Measurements from ENCODE around the gene PLXNA1.
A peak's percentile ranks its signal among the peaks of the same experiment; 100 is the strongest.

PLXNA1 gene

DNA sequence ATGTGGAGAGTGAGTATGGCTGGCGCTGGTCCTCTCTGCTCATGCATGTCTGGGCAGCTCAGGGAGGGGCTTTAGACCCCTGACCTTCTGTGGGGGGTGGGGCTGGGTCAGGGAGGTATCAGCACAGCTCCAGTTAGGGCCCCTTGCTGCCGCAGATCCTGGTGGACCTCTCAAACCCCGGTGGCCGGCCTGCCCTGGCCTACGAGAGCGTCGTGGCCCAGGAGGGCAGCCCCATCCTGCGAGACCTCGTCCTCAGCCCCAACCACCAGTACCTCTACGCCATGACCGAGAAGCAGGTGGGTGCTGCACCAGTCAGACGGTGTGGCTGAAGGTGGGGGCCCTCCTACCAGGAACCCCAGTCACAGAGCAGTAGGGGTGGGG, 20.2 kb downstream of the PLXNA1 start:
- DNase-seq: no peak

DNA sequence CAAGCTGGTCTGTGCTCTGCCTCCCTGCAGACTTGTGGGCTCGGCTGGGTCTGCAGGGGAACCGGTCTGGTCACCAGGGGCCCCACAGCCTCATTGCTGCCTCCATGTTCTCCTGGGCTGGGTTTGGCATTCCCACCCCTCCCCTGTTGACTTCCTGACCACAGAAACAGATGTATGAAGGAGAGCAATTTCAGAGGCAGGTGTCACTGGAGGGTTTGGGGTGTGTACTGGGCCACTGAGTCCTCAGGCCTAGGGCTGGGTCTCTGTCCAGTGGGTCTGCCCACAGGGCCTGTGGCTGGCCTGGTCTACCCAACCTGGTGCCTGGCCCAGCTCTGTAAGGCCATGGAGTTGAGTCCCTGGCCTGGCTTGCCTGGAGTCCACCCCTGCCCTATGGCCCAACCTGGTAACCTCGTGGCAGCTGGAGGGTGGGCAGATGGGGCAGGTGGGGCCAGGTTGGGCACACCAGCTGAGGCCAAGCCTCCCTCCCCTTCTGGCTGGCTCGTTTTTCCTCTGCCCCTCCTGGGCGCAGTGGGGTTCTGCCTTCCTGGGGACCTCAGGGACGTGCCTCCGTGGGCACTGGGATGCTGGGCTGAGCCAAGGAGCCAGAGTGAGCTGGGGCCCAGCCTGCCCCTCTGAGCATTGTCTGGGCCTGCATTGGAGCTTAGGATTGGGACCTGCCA, 20.8 kb downstream of the PLXNA1 start:
- no peak for DNase-seq

DNA sequence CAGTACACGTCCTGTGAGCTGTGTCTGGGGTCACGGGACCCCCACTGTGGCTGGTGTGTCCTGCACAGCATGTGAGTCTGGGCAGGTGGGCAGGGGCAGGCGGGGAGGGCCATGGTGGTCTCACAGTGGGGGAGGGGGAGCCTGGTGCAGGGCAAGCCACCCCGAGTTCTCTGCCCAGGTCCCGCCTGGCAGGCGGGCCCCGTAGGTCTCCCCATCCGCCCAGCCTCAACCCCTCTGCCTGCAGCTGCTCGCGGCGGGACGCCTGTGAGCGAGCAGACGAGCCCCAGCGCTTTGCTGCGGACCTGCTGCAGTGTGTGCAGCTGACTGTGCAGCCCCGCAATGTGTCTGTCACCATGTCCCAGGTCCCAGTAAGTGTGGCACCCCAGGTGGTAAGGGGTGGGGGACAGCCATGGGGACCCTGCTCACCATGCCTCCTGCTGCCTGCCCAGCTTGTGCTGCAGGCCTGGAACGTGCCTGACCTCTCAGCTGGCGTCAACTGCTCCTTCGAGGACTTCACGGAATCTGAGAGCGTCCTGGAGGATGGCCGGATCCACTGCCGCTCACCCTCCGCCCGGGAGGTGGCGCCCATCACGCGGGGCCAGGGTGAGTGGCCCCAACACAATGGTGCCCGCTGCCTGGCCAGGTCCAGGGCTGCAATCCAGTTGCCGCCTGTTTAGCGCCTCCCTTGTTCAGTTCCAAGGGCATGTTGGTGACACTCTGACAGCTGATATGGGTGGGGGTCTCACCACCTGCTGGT, 21.9 kb downstream of the PLXNA1 start:
- DNase-seq: no peak

DNA sequence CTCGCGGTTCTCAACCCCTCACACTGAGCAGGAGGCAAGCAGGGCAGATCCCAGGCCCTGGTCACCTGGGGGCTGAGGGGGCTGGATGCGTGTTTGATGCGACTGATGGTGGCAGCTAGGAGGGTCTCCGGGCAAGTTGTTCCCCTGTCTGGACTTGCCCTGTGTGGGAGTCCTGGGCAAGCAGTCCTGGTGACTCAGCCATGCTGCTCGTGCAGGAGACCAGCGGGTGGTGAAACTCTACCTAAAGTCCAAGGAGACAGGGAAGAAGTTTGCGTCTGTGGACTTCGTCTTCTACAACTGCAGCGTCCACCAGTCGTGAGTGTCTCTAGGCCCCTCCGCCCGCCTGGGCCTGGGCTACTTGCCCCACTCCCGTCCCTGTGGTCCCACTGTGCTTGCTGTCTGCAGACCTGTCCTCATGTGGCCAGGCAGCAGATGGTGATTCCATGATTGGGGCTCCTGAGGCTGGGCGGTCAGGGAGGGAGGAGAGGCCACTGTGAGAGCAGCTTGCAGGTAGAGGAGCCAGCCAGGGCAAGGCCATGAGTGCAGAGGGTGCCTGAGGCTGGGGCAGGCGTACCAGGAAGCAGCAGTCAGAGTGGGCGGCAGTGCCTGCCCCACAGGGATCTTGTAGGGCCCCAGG, 23.1 kb downstream of the PLXNA1 start:
- no peak for DNase-seq

DNA sequence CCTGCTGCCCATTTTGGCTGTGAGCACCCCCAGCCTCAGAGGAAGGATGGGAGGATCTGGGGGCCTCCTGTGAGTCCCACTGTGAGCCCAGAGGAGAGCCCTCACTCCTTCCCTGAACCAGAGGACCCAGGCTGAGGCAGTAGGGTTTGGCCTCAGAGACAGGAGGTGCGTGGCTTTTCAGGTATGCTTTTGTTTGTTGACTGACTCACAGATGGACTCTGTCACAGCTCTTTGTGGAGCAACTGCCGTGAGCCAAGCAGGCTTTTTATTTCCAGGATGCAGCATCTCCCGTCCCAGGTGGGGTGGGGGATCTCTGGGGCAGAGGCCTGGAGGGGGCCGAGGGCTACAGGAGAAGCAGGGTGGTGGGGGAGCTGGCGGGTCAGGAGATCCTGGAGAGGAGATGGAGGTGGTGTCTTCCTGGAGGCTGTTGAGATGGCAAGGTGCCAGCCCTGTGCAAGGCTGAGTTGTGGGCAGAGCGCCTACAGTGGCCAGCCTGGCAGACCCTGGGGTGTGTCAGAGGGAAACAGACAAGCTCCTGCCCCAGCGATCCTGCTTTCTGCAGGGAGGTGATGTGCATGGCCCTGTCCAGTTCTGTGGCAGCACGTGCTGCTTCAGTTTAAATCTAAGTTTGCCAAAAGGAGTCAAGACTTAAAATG, 24.0 kb downstream of the PLXNA1 start:
- no peak for DNase-seq

DNA sequence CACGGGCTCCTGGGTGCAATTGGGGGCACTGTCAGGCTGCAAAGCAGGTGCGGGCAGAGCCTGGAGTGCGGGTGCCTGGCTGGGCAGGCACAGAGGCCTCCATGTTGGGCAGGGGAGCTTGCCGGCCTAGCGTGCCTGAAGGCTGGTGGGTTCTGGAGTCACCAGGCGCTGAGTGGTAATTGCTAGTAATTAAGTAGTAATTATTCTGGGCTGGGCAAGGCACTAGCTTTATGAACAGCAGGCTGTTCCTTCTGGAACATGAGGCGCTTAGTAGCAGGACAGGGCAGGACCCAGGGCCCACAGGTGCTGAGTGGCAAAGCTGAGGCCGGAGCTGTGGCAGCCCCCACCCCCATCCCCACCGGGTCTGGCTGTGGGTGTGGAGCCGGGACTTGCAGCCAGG, 25.3 kb downstream of the PLXNA1 start:
- peak; percentile 62 for DNase-seq

DNA sequence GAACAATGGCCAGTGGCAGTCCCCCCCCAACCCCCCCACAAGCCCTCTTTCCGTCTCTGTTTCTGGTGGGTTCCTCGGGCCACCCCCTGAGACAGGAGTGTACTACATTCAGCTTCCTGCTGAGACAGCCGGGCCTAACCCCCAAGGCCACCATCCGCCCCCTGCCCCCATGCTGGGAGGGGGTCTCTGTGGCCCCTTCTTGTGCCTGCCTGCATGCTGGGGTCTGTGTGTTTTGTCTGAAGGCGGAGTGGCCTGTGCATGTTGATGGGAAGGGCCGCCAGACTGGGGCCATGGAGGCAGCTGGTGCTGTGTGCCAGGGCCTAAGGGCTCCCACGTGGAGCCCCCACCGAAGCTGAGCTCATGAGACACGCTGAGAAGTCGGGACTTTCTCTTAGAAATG, 26.6 kb downstream of the PLXNA1 start:
- no peak for DNase-seq

DNA sequence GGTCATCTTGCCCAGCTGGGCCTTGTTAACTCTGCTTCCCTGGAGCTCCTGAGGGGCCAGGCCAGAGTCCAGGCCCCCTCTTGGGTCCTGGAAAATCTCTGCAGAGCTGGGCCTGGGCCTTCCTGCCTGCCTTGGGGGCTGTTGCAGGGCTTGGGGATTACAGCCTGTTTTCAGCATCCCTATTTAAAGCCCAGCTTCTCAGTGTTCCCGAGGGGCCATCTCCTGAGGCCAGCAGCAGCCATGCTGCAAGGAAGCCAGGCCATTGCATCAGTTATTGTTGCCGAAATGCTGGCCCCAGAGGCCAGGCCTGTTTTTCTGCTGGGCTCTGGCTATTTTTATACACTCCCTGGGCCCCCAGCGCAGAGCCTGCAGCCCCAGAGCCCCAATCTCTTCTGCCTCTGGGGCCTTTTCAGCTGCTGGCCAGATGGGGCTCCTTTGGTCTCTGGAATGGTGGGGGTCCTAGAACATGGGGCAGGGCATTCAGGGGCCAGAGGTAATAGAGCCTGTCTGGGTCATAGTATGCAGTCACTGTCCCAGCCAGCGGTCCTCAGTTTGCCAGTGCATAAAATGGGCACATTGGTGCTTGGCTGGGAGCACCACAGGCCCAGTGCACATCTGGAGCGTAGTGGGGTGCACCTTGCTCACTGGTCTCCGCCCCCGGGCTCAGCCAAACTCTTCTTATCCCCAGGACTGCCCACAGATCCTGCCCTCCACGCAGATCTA, 28.5 kb downstream of the PLXNA1 start:
- peak; percentile 34 for DNase-seq

DNA sequence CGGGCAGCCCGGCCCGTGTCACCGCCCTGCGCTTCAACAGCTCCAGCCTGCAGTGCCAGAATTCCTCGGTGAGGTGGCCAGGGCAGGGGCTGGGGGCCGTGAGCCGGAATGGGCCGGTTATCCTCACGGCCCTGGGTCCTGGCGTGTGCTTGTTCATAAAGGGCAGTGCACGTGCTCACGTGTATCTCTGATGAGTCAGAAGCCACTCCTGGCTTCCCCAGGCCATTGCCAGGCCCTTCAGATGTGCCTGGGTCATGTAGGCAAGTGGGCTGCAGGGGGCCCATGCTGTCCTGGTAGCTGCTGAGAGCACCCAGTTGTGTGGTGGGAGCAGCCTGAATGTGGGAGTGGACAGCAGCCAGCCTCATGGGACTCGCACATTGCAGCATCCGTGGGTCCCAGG, 29.2 kb downstream of the PLXNA1 start:
- DNase-seq: no peak

DNA sequence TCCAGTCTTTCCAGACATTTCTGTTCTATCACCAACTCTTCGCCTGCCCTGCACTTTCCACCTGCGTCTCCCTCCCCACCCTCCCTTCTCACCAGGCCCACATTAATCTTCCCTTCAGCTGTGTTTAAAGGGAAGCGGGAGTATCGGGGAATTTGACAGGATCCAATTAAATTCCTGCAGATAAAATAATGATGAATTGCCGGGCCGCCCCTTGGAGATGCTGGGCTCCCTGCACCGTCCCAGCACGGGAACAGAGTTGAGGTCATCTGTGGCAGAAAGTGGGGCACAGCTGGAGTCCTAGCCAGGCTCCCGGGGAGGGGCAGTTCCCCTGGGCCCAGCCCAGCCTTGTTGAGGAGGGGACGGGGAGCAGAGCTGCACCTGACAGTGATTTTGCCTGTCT, 30.3 kb downstream of the PLXNA1 start:
- no peak for DNase-seq

DNA sequence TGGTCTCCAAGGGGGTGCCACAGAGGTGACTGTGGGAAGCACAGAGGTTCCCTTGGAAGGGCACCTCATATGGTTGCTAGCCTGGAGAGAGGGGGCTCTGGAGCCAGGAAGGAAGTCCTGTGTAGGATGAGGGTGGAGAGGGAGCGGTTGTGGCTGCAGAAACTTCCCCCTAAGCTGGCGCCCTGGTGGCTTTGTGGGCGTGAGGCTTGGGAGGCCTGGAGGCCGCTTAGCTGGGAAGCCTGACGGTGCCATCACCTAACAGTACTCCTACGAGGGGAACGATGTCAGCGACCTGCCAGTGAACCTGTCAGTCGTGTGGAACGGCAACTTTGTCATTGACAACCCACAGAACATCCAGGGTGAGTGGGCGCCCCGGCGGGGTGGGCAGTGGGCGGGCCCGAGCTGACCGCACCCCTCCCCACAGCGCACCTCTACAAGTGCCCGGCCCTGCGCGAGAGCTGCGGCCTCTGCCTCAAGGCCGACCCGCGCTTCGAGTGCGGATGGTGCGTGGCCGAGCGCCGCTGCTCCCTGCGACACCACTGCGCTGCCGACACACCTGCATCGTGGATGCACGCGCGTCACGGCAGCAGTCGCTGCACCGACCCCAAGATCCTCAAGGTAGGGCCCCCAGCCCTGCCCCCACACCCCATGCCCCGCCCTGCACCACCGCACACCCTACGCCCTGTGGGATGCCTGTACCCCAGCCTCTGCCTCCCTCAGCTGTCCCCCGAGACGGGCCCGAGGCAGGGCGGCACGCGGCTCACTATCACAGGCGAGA, 31.0 kb downstream of the PLXNA1 start:
- DNase-seq: no peak

DNA sequence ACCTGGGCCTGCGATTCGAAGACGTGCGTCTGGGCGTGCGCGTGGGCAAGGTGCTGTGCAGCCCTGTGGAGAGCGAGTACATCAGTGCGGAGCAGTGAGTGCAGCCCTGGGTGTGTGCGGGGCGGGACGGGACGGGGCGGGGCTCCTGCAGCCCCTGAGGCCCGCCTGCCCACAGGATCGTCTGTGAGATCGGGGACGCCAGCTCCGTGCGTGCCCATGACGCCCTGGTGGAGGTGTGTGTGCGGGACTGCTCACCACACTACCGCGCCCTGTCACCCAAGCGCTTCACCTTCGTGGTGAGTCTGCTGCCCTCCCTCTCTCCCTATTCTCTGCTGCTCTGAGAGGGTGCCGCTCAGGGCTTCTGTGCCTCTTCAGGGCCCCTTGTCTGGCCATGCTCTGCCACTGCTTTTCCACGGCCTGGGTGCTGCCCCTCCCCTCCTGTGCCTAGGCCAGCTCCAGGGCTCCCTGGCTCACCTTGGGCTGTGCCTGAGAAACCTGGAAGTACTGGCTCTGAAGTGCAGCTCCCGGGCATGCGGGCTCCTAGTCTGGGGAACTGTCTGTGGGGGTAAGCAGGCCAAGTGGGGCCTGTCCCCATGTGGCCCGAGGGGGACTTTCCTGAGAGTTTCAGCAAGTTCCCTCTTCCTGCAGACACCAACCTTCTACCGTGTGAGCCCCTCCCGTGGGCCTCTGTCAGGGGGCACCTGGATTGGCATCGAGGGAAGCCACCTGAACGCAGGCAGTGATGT, 31.8 kb downstream of the PLXNA1 start:
- DNase-seq: no peak

DNA sequence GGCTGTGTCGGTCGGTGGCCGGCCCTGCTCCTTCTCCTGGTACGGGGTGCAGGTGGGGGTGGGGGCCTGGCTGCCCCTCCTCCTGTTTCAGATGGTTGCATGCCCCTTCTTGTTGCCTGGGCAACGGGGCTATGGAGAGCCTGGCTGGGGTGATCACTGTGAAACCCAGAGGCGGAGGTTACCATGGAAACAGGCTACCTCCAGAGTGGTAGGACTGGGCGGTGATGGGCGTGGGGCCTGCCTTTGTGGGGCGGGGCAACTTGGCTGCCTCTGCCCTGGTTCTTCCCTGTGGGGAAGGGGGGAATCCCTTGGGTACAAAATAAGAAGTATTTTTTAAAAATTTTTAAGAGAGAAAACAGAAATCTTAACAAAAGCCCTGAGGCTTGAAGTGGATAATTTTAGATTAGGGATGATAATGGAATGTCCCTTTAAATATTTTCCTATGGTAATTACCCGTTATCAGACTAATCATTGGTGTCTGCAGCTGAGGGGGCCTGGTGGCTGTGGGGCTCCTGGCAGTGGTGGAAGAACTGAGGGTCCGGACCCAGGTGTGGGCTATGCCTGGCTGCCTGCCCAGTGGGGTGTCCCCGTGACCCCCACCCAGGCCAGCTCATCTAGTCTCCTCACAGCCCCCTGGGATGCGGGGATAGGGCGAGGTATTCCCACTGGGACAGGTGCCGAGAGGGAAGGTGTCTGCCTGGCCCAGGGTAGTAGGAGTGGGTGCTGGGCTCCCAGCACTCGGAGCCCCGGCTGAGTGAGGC, 32.5 kb downstream of the PLXNA1 start:
- peak; percentile 38 for DNase-seq

DNA sequence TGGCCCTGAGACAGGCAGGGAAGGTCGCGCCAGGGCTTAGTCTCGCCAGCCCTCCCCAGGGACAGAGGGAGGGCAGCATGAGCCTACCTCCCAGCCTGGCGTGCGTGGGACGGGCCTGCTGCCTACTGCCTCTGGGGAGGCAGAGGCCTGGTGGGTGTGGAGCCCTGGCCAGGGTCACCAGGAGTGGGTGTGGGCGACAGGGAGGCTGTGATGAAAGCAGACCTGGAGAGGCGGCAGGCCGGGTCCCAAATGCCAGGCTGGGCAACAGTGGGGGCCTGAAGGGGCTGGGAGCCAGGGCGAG, 33.1 kb downstream of the PLXNA1 start:
- DNase-seq: no peak

DNA sequence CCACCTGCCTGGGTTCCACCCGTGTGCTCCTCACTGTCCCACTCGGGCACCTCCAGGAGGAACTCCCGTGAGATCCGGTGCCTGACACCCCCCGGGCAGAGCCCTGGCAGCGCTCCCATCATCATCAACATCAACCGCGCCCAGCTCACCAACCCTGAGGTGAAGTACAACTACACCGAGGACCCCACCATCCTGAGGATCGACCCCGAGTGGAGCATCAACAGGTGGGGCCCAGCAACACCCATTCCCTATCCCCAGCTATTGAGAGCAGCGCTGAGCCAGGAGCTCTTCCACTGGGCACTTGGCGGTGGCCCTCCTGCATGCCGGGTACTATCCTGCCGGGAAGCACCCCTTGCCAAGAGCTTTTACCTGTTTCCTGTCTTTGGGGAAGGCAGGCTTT, 33.5 kb downstream of the PLXNA1 start:
- DNase-seq: no peak

DNA sequence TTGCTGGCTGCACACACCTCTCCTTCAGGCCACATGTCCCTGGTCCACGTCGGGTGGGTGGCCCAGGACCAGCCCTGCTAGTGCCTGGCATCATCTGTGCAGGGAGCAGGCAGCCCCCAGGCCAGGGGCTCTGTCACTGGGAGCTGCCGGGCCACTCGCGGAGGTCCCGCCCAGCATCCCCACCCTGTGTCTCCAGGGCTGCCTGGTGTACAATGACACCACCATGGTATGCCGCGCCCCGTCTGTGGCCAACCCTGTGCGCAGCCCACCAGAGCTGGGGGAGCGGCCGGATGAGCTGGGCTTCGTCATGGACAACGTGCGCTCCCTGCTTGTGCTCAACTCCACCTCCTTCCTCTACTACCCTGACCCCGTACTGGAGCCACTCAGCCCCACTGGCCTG, 34.3 kb downstream of the PLXNA1 start:
- no peak for DNase-seq

DNA sequence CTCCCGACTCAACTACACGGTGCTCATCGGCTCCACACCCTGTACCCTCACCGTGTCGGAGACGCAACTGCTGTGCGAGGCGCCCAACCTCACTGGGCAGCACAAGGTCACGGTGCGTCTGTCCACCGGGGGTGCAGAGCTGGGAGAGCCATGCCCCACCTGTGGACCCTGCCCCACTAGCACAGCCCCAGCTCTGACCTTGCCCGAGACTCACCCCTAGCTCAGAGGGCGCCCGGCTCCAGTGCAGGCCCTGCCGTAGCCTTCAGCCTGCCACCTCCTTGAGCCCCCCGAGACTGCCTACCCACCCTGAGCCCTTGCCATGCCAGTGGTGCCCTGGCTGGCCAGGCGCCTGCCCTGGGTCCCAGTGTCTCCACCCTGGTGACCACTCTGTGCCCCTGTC, 34.9 kb downstream of the PLXNA1 start:
- DNase-seq: no peak

DNA sequence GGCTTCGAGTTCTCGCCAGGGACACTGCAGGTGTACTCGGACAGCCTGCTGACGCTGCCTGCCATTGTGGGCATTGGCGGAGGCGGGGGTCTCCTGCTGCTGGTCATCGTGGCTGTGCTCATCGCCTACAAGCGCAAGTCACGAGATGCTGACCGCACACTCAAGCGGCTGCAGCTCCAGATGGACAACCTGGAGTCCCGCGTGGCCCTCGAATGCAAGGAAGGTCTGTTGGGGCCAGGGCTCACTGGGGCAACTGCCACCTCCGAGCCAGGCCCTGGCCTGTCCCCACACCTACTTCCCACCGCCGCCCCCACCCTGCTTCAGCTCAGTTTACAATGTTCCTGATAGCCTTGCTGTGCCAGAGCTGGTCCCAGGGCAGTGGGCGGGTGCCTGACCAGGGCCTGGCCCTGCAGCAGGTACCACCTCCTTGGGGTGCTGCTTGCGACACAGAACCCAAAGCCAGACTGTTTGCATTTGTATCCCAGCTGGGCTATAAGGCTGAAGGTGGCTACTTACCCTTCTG, 35.5 kb downstream of the PLXNA1 start:
- DNase-seq: no peak

DNA sequence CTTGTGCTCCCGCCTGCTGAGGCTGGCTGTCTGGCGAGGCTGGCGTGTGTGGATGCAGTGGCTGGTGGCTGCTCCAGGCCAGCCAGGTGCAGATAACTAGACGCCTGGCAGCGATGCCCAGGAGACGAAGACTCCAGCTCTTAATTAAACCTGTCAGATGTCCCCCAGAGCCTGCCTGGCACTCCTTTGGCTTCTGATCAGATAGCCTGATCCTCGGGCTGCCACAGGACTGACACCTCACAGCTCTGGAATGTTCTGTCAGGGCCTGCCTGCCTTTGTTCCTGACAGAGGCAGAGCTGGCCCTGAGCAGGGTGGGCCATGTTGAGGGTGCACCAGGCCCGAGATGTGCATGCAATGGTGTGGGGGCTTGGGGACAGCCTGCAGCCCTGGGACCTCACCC, 36.5 kb downstream of the PLXNA1 start:
- DNase-seq: no peak

DNA sequence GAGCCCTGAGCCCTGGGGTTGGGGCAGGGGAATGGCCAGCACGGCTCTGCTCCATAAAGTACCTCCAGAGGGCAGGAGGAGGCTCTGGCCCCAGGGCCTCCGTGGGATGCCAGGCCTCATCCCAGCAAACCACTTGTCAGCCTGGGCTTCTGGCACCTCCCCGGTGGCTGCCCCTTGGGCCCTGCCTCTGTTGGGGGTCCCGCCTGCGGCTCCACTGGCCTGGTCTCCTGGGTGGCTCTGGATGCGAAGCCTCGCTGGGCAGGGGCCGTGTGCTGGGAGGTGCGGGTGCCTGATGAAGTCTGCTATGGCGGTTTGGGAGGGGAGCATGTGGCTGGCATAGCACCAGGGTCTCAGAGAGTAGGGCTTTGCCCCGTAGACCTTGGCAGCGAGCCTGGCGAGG, 37.6 kb downstream of the PLXNA1 start:
- DNase-seq: no peak

DNA sequence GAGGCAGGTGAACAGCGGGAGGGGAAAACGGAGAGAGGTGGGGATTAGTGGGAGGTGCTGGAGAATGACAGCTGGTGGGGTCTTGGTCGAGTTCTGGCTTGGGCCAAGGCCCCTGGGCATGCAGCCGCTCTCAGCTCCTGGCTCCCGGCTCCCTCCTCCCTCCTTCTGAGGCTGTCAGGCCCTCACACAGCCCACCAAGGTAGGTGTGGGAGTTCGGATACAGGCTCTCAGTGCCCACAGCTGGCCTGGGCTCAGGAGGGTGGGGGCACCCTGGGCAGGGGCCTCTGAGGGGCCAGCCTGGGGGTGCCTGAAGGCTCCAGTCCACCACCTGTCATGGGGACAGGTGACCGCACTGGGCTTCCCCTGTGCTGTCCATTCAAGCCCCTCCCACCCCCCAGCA, 39.9 kb downstream of the PLXNA1 start:
- DNase-seq: no peak

All from NCI-H1436 (cell line).